Measurements from ENCODE around the gene TMEM186. TPM values are rescaled to one million over a fixed set of nuclear protein-coding genes. Genes with fewer than 3 reads are reported as not detected.
A peak's percentile ranks its signal among the peaks of the same experiment; 100 is the strongest.

Gene TMEM186
- 5.6 and 6.8 TPM in 2 replicates for total RNA-seq
- 6.6 and 8.6 TPM in 2 replicates for polyA plus RNA-seq
- polyA plus RNA-seq (2012), result 7.3 and 9.0 TPM in 2 replicates
- polyA minus RNA-seq (ENCODE audit: low replicate concordance), result 2.4 and 9.2 TPM in 2 replicates

- peak within 1 kb of the TSS; percentile 100 for H3K4me2 ChIP-seq (ENCODE audit: extremely low read depth, insufficient read depth, low read length)
- no peaks in the 10 kb centered on the region for H3K27me3 ChIP-seq (ENCODE audit: control insufficient read depth, insufficient read depth, low read length)
- H3K4me1 ChIP-seq (ENCODE audit: control insufficient read depth, extremely low read depth, insufficient read depth, low read length), result peaks cover 4% of the 10 kb centered on the region
- no peaks in the 10 kb centered on the region for H3K9me3 ChIP-seq (ENCODE audit: control insufficient read depth, insufficient read depth, low read depth, low read length)
- peaks cover 9% of the 10 kb centered on the region for H3K36me3 ChIP-seq (ENCODE audit: control insufficient read depth, insufficient read depth, low read length)
- no peak for TF ChIP-seq CTCF (conservative IDR thresholded peaks at IDR 0.05 in 1 of 2, IDR thresholded peaks at IDR 0.05 in 1 of 2; ENCODE audit: low read depth in 1 of 2, low read length in 2 of 2)
- TF ChIP-seq EZH2 (IDR thresholded peaks at IDR 0.05; ENCODE audit: low read length, missing control alignments), result no peak
- peak within 1 kb of the TSS; percentile 83 for H2AFZ ChIP-seq (ENCODE audit: low read length)
- H3K9ac ChIP-seq (ENCODE audit: insufficient read depth, low read length), result peak within 1 kb of the TSS; percentile 99
- peak within 1 kb of the TSS; percentile 93 to 100 (median 98) for H3K4me3 ChIP-seq (replicated peaks in 1 of 4; ENCODE audit: control extremely low read depth in 1 of 4, insufficient read depth in 1 of 4, low read depth in 3 of 4, low read length in 4 of 4)
- DNase-seq (ENCODE audit: low read depth in 2 of 2), result peak; percentile 94 to 96
- H3K27ac ChIP-seq (ENCODE audit: insufficient read depth, low read length), result peak within 1 kb of the TSS; percentile 99
- H4K20me1 ChIP-seq (ENCODE audit: control insufficient read depth, extremely low read depth, insufficient read depth, low read length), result no peaks in the 10 kb centered on the region
- H3K79me2 ChIP-seq (ENCODE audit: control insufficient read depth, insufficient read depth, low read length), result peaks cover 62% of the 10 kb centered on the region
Observed at GRCh38 chr16:8797364-8798173, at the start of gene TMEM186, which contains the start of gene PMM2. TMEM186 (minus strand) TSS chr16:8797639; CDS start chr16:8797614, 25 bp downstream. PMM2 (plus strand) TSS chr16:8797839; CDS start chr16:8797883, 44 bp downstream.

GRCh38 chr16:8847145-8847544 is 49.7 kb upstream of the TMEM186 start:
- Histone ChIP-seq H3K36me3 (ENCODE audit: control insufficient read depth, insufficient read depth, low read length) (peaks cover 13% of the 10 kb centered on the region), H3K9ac (ENCODE audit: insufficient read depth, low read length) (no peak overlapping the region), H4K20me1 (ENCODE audit: control insufficient read depth, extremely low read depth, insufficient read depth, low read length) (no peaks in the 10 kb centered on the region), H2AFZ (ENCODE audit: low read length) (no peak overlapping the region), H3K27ac (ENCODE audit: insufficient read depth, low read length) (no peak overlapping the region), H3K4me1 (ENCODE audit: control insufficient read depth, extremely low read depth, insufficient read depth, low read length) (peaks cover 21% of the 10 kb centered on the region), H3K4me2 (ENCODE audit: extremely low read depth, insufficient read depth, low read length) (no peak overlapping the region), H3K9me3 (ENCODE audit: control insufficient read depth, insufficient read depth, low read depth, low read length) (no peaks in the 10 kb centered on the region), H3K79me2 (ENCODE audit: control insufficient read depth, insufficient read depth, low read length) (peaks cover 15% of the 10 kb centered on the region), H3K4me3 (replicated peaks in 1 of 4; ENCODE audit: control extremely low read depth in 1 of 4, insufficient read depth in 1 of 4, low read depth in 3 of 4, low read length in 4 of 4) (no peak overlapping the region), H3K27me3 (ENCODE audit: control insufficient read depth, insufficient read depth, low read length) (no peaks in the 10 kb centered on the region)
- no peak for DNase-seq (ENCODE audit: low read depth in 2 of 2)
- TF ChIP-seq EZH2 (IDR thresholded peaks at IDR 0.05; ENCODE audit: low read length, missing control alignments) (no peak), CTCF (conservative IDR thresholded peaks at IDR 0.05 in 1 of 2, IDR thresholded peaks at IDR 0.05 in 1 of 2; ENCODE audit: low read depth in 1 of 2, low read length in 2 of 2) (no peak)

- H3K9me3 ChIP-seq (ENCODE audit: control insufficient read depth, insufficient read depth, low read depth, low read length), result no peaks in the 10 kb centered on the region
- H4K20me1 ChIP-seq (ENCODE audit: control insufficient read depth, extremely low read depth, insufficient read depth, low read length), result no peaks in the 10 kb centered on the region
- peaks cover 21% of the 10 kb centered on the region for H3K4me1 ChIP-seq (ENCODE audit: control insufficient read depth, extremely low read depth, insufficient read depth, low read length)
- H3K9ac ChIP-seq (ENCODE audit: insufficient read depth, low read length), result no peak overlapping the region
- no peak overlapping the region for H3K4me2 ChIP-seq (ENCODE audit: extremely low read depth, insufficient read depth, low read length)
- no peak for DNase-seq (ENCODE audit: low read depth in 2 of 2)
- no peaks in the 10 kb centered on the region for H3K27me3 ChIP-seq (ENCODE audit: control insufficient read depth, insufficient read depth, low read length)
- no peak overlapping the region for H2AFZ ChIP-seq (ENCODE audit: low read length)
- H3K4me3 ChIP-seq (replicated peaks in 1 of 4; ENCODE audit: control extremely low read depth in 1 of 4, insufficient read depth in 1 of 4, low read depth in 3 of 4, low read length in 4 of 4), result no peak overlapping the region
- TF ChIP-seq EZH2 (IDR thresholded peaks at IDR 0.05; ENCODE audit: low read length, missing control alignments), result no peak
- TF ChIP-seq CTCF (conservative IDR thresholded peaks at IDR 0.05 in 1 of 2, IDR thresholded peaks at IDR 0.05 in 1 of 2; ENCODE audit: low read depth in 1 of 2, low read length in 2 of 2), result no peak
- H3K79me2 ChIP-seq (ENCODE audit: control insufficient read depth, insufficient read depth, low read length), result peaks cover 15% of the 10 kb centered on the region
- H3K36me3 ChIP-seq (ENCODE audit: control insufficient read depth, insufficient read depth, low read length), result peaks cover 12% of the 10 kb centered on the region
- no peak overlapping the region for H3K27ac ChIP-seq (ENCODE audit: insufficient read depth, low read length)
Observed at GRCh38 chr16:8846401-8846932, 49.0 kb upstream of the TMEM186 start.
